Astrocyte (in vitro differentiated cells and primary cell): Measurements from ENCODE around the gene EED.

Experiments
- EZH2 ChIP-seq: IDR thresholded peaks from 2 replicates; pipeline ENCODE4 v1.6.1; 2012; ENCODE audit warnings: mild to moderate bottlenecking, low read length, inconsistent platforms; ENCODE audit not compliant: insufficient read depth
- TF ChIP-seq, protein P1 (sequence below): IDR thresholded peaks from 2 replicates; pipeline ENCODE4 v1.5.1; 2011; ENCODE audit warnings: low read depth, mild to moderate bottlenecking, inconsistent platforms, low read length, moderate library complexity; ENCODE audit not compliant: insufficient read depth

DNA sequence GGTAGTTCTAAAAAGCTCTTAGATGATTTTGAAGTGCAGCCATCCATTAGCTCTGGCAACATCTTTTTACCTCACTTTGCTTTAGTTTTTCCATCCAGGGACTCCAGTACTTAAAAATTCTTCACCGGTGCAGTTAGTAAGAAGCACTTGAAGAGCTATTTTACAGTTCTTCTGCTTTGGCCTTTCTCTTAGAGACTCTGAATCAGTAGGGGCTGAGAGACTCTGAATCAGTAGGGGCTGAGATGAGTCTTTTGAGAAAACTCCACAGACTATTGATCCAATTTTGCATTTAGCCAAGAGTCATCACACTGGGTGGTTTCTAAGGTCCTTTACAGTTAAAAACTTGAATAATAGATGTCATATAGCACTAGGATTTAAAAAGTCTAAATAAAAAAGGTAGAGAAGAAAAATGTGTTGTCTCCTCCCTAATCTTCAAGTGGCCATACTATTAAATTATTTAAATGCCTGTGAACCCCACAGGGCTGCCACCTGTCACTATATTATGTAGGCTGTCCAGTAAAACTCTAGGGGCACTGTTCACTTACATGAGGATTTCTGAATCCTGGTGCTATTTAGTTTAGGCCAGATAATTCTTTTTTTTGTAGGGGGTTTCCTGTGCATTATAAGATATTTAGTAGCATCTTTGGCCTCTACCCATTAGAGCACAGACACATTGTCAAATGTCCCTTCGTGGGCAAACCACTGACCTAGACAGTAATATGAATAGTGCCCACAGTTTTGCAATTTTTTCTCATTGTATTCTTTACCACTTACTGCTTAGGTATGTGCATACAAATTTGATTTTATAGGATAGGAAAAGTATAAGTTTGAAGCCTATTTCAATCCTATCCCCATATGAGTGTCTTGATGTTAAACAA, 31.2 kb downstream of the EED start:
- TF ChIP-seq, protein P1, sequence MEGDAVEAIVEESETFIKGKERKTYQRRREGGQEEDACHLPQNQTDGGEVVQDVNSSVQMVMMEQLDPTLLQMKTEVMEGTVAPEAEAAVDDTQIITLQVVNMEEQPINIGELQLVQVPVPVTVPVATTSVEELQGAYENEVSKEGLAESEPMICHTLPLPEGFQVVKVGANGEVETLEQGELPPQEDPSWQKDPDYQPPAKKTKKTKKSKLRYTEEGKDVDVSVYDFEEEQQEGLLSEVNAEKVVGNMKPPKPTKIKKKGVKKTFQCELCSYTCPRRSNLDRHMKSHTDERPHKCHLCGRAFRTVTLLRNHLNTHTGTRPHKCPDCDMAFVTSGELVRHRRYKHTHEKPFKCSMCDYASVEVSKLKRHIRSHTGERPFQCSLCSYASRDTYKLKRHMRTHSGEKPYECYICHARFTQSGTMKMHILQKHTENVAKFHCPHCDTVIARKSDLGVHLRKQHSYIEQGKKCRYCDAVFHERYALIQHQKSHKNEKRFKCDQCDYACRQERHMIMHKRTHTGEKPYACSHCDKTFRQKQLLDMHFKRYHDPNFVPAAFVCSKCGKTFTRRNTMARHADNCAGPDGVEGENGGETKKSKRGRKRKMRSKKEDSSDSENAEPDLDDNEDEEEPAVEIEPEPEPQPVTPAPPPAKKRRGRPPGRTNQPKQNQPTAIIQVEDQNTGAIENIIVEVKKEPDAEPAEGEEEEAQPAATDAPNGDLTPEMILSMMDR = no peak
- TF ChIP-seq EZH2 = no peak
